Fibroblast of lung (primary cell): Measurements from ENCODE around the gene FSIP1.

Experiments
- CTCF ChIP-seq, 2 donors: IDR thresholded peaks in 1 of 2; conservative IDR thresholded peaks in 1 of 2; 1 replicate in 1 of 2; 2 replicates in 1 of 2; pipeline ENCODE4 v1.5.1; 2011 to 2012; ENCODE audit warnings: low read length in 2 of 2, control low read depth in 1 of 2, inconsistent platforms in 1 of 2, low read depth in 1 of 2, mild to moderate bottlenecking in 1 of 2
- EZH2 ChIP-seq: IDR thresholded peaks from 2 replicates; pipeline ENCODE4 v1.5.1; 2012; ENCODE audit warnings: low read length, control low read depth, mild to moderate bottlenecking; ENCODE audit errors: missing control alignments

DNA sequence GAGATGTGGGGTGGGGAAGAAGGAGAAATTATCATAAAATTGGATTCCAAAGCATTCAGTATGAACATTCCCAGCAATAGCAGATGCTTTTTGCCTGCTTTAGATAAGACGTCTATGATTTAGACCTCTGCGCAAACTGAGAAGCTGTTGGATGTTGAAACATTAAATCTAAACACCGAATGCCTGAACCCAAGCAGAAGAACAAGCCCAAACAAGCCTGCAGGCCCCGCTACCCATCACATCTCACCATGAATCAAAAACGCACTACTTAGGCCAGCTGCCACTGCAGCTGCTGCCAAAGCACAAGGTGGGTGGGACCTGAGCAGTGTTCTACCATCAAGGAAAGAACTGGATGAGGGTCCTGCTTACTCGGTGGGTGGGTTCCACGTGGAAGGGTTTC is 226.2 kb downstream of the FSIP1 start:
- TF ChIP-seq CTCF (conservative IDR thresholded peaks at IDR 0.05 in 1 of 2, IDR thresholded peaks at IDR 0.05 in 1 of 2; ENCODE audit: low read depth in 1 of 2, low read length in 2 of 2) (no peak), EZH2 (no peak)
